Parathyroid adenoma (tissue), 2 donors: ENCODE results near the gene TMEM135.

Experiments
- H2AFZ ChIP-seq: fragments of 300-600 bp; sonication (generic); one replicate; pipeline ENCODE4 v1.7.0; 2017; ENCODE audit warnings: antibody characterized with exemption, mild to moderate bottlenecking
- H3K27ac ChIP-seq: fragments of 300-600 bp; sonication (generic); one replicate; pipeline ENCODE4 v1.7.0; 2017
- H3K27me3 ChIP-seq: fragments of 300-600 bp; sonication (generic); one replicate; pipeline ENCODE4 v1.7.0; 2017; ENCODE audit warnings: low read length; ENCODE audit not compliant: control insufficient read depth, insufficient read depth
- H3K36me3 ChIP-seq: fragments of 300-600 bp; sonication (generic); one replicate; pipeline ENCODE4 v1.7.0; 2017; ENCODE audit warnings: low read length; ENCODE audit not compliant: control insufficient read depth, insufficient read depth
- H3K4me1 ChIP-seq: fragments of 300-600 bp; sonication (generic); one replicate; pipeline ENCODE4 v1.7.0; 2017; ENCODE audit warnings: control low read depth
- H3K4me2 ChIP-seq: fragments of 300-600 bp; sonication (generic); one replicate; pipeline ENCODE4 v1.7.0; 2017; ENCODE audit warnings: low read length
- H3K4me3 ChIP-seq: fragments of 300-600 bp; sonication (generic); one replicate; pipeline ENCODE4 v1.7.0; 2017; ENCODE audit warnings: low read depth, low read length
- H3K79me2 ChIP-seq: fragments of 300-600 bp; sonication (generic); one replicate; pipeline ENCODE4 v1.7.0; 2017; ENCODE audit warnings: control low read depth
- H3K9ac ChIP-seq: fragments of 300-600 bp; sonication (generic); one replicate; pipeline ENCODE4 v1.7.0; 2017; ENCODE audit warnings: mild to moderate bottlenecking
- H3K9me3 ChIP-seq: fragments of 300-600 bp; sonication (generic); one replicate; pipeline ENCODE4 v1.7.0; 2017; ENCODE audit warnings: low read length; ENCODE audit not compliant: control insufficient read depth
- CTCF ChIP-seq: fragments of 300-600 bp; sonication (generic); IDR thresholded peaks from one replicate; pipeline ENCODE4 v1.7.0; 2017; ENCODE audit warnings: antibody characterized with exemption, mild to moderate bottlenecking
- donor health status: primary hyperparathyroidism.

Gene TMEM135

GRCh38 chr11:87369888-87370287, 332.2 kb downstream of the TMEM135 start:
- H3K4me2 ChIP-seq = no peak overlapping the region
- H3K79me2 ChIP-seq = no peaks in the 10 kb centered on the region
- H3K9ac ChIP-seq = no peak overlapping the region
- H3K36me3 ChIP-seq = no peaks in the 10 kb centered on the region
- H3K4me1 ChIP-seq = no peaks in the 10 kb centered on the region
- H3K9me3 ChIP-seq = no peaks in the 10 kb centered on the region
- TF ChIP-seq CTCF = no peak
- no peak overlapping the region for H3K4me3 ChIP-seq
- no peaks in the 10 kb centered on the region for H3K27me3 ChIP-seq
- no peak overlapping the region for H3K27ac ChIP-seq
- no peak overlapping the region for H2AFZ ChIP-seq

- Histone ChIP-seq H2AFZ (no peak overlapping the region), H3K36me3 (no peaks in the 10 kb centered on the region), H3K4me2 (no peak overlapping the region), H3K79me2 (no peaks in the 10 kb centered on the region), H3K4me1 (no peaks in the 10 kb centered on the region), H3K27ac (no peak overlapping the region), H3K9me3 (no peaks in the 10 kb centered on the region), H3K27me3 (no peaks in the 10 kb centered on the region), H3K4me3 (no peak overlapping the region), H3K9ac (no peak overlapping the region)
- TF ChIP-seq CTCF = no peak
These were observed 334.3 kb downstream of the TMEM135 start for GRCh38 chr11:87372065-87372464.
